OCI-LY1 (cell line): ENCODE measurements around the gene FRY.
"Not testable (repeated sequence)": the region's sequence is repeated elsewhere in the genome, so short reads cannot be mapped to it uniquely, and the experiment has no call there.

Experiments
- H2AFZ ChIP-seq: fragments of 200-600 bp; sonication (generic), shearing (Covaris generic); 2 replicates; pipeline ENCODE4 v1.6.0; 2014; ENCODE audit warnings: antibody characterized with exemption, mild to moderate bottlenecking, low read length
- H3F3A ChIP-seq: fragments of 200-600 bp; sonication (generic), shearing (Covaris generic); 2 replicates; pipeline ENCODE4 v1.6.0; 2014; ENCODE audit warnings: mild to moderate bottlenecking, antibody characterized with exemption, low read length, moderate library complexity; ENCODE audit not compliant: insufficient read depth
- H3K27ac ChIP-seq: fragments of 200-600 bp; sonication (generic); 2 replicates; pipeline ENCODE4 v1.5.1; 2014; ENCODE audit warnings: low read length, mixed run types, mild to moderate bottlenecking, low read depth; ENCODE audit not compliant: poor library complexity, severe bottlenecking
- H3K27me3 ChIP-seq: fragments of 200-600 bp; sonication (generic); 2 replicates; pipeline ENCODE4 v1.6.0; 2014; ENCODE audit warnings: antibody characterized with exemption, mild to moderate bottlenecking, low read length, moderate library complexity; ENCODE audit not compliant: insufficient read depth
- H3K36me3 ChIP-seq: fragments of 200-600 bp; sonication (generic); 2 replicates; pipeline ENCODE4 v1.6.1; 2014; ENCODE audit warnings: mild to moderate bottlenecking, antibody characterized with exemption, low read length, moderate library complexity, mixed read lengths; ENCODE audit not compliant: insufficient read depth
- H3K4me1 ChIP-seq: fragments of 200-600 bp; sonication (generic); 2 replicates; pipeline ENCODE4 v1.5.1; 2014; ENCODE audit warnings: mild to moderate bottlenecking, low read length, moderate library complexity; ENCODE audit not compliant: insufficient read depth, severe bottlenecking
- H3K4me2 ChIP-seq: fragments of 200-600 bp; sonication (generic), shearing (Covaris generic); 2 replicates; pipeline ENCODE4 v1.6.1; 2014; ENCODE audit warnings: low read length
- H3K4me3 ChIP-seq: fragments of 200-600 bp; sonication (generic); 2 replicates; pipeline ENCODE4 v1.5.1; 2014; ENCODE audit warnings: low read length, low read depth, mild to moderate bottlenecking, mixed read lengths; ENCODE audit not compliant: poor library complexity, severe bottlenecking
- H3K79me2 ChIP-seq: fragments of 200-600 bp; shearing (Covaris generic); 2 replicates; pipeline ENCODE4 v1.6.1; 2016; ENCODE audit warnings: mixed run types, low read length, mixed read lengths; ENCODE audit not compliant: insufficient read depth
- H3K9ac ChIP-seq: fragments of 200-600 bp; sonication (generic), shearing (Covaris generic); 2 replicates; pipeline ENCODE4 v1.6.1; 2014; ENCODE audit warnings: mild to moderate bottlenecking, low read length, mixed read lengths
- H3K9me2 ChIP-seq: fragments of 200-600 bp; sonication (generic), shearing (Covaris generic); 2 replicates; pipeline ENCODE4 v1.6.1; 2014; ENCODE audit warnings: low read depth, mild to moderate bottlenecking, low read length, mixed read lengths
- H3K9me3 ChIP-seq: fragments of 200-600 bp; shearing (Covaris generic); 2 replicates; pipeline ENCODE4 v1.6.1; 2014; ENCODE audit warnings: low read length, mixed read lengths
- H4K20me1 ChIP-seq: fragments of 200-600 bp; sonication (generic), shearing (Covaris generic); 2 replicates; pipeline ENCODE4 v1.6.0; 2016; ENCODE audit warnings: mild to moderate bottlenecking, low read length; ENCODE audit not compliant: insufficient read depth
- EZH2 ChIP-seq: fragments of 200-600 bp; sonication (generic), shearing (Covaris generic); IDR thresholded peaks from 2 replicates; pipeline ENCODE4 v1.8.0; 2017; ENCODE audit warnings: borderline replicate concordance, mixed run types, mild to moderate bottlenecking, antibody characterized with exemption, low read length, moderate library complexity, mixed read lengths
- TF ChIP-seq, protein P1 (sequence below): fragments of 200-600 bp; sonication (generic), shearing (Covaris generic); IDR thresholded peaks from 2 replicates; pipeline ENCODE4 v1.5.1; 2017; ENCODE audit warnings: mild to moderate bottlenecking, antibody characterized with exemption, low read length, moderate library complexity, mixed read lengths

FRY gene

DNA sequence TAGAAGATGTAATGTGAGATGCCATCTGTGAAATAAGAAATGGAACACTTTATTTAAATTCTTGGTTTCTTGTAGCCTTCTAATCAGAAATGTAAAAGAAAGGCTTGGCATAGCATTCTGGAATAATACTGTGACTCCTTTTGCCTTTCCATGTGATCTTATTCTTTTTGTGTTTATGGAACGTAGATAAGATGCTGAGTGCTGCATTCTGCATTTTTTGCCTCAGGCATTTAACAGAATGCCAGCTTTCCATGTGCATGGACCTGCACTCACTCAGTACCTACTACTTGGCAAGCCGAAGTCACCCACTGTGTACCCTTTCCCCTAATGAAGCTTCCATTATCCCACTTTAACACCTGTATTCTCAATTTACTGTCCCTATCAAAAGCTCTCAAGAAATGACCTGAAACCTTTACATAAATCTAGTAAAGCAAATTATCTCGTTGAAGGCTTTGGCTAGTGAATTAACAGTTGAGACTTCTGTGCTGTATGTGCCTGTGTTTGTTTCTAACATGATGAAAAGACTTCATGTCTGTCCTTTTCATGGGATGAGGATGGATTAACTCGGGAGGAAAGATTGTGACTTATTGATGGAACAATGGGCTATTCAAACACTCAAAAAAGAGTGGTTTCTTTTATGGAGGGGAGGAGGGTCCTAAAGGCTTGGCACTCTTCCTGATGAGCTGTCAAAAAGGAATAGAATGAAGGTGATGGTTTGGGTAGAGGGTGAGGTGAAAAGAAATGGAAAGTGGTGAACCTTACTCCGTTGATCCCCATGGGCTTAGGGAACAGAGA is 44.7 kb upstream of the FRY start:
- H3K9ac ChIP-seq: no peak overlapping the region
- no peaks in the 10 kb centered on the region for H3K9me2 ChIP-seq
- no peak overlapping the region for H3K27ac ChIP-seq
- no peaks in the 10 kb centered on the region for H3K27me3 ChIP-seq
- no peak overlapping the region for H2AFZ ChIP-seq
- H3K9me3 ChIP-seq: no peaks in the 10 kb centered on the region
- H4K20me1 ChIP-seq: no peaks in the 10 kb centered on the region
- TF ChIP-seq, protein P1, sequence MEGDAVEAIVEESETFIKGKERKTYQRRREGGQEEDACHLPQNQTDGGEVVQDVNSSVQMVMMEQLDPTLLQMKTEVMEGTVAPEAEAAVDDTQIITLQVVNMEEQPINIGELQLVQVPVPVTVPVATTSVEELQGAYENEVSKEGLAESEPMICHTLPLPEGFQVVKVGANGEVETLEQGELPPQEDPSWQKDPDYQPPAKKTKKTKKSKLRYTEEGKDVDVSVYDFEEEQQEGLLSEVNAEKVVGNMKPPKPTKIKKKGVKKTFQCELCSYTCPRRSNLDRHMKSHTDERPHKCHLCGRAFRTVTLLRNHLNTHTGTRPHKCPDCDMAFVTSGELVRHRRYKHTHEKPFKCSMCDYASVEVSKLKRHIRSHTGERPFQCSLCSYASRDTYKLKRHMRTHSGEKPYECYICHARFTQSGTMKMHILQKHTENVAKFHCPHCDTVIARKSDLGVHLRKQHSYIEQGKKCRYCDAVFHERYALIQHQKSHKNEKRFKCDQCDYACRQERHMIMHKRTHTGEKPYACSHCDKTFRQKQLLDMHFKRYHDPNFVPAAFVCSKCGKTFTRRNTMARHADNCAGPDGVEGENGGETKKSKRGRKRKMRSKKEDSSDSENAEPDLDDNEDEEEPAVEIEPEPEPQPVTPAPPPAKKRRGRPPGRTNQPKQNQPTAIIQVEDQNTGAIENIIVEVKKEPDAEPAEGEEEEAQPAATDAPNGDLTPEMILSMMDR: no peak
- no peak for TF ChIP-seq EZH2
- H3K36me3 ChIP-seq: no peaks in the 10 kb centered on the region
- H3K4me2 ChIP-seq: no peak overlapping the region
- H3K4me1 ChIP-seq: no peaks in the 10 kb centered on the region
- no peaks in the 10 kb centered on the region for H3K79me2 ChIP-seq
- H3F3A ChIP-seq: no peaks in the 10 kb centered on the region
- no peak overlapping the region for H3K4me3 ChIP-seq

DNA sequence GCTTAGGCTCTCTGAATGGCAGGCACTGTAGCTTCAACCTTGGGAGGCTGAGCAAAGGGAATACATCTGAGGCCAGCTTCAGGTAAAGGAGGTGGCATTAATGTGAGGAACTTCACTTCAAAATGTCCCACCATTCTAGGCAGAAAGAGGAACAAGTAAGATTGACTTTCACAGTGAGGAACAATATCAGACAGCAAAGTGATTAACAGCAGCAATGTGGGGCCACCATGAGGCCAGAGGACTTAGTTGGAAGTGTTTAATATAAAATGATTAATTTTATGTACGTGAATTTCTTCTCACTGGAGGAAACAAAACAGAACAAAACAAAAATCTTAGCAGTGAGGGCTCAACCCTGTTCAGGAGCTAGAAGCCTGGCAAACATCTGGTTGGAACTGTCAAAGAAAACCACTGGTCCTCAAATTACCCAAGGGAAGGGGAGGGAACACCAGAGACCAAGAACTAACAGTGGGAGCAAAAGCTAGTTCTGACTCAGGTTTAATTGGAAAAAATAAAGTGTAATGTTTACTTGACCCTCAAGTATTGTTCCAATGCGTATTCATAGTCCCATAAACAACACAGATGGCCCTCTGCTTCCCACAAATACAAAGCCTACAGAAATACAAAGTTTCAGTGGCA is 43.9 kb upstream of the FRY start:
- no peaks in the 10 kb centered on the region for H3K9me2 ChIP-seq
- no peaks in the 10 kb centered on the region for H3K9me3 ChIP-seq
- no peaks in the 10 kb centered on the region for H3K36me3 ChIP-seq
- no peak overlapping the region for H2AFZ ChIP-seq
- H3K4me1 ChIP-seq: no peaks in the 10 kb centered on the region
- TF ChIP-seq EZH2: no peak
- TF ChIP-seq, protein P1: no peak
- no peaks in the 10 kb centered on the region for H3F3A ChIP-seq
- H3K27ac ChIP-seq: no peak overlapping the region
- no peaks in the 10 kb centered on the region for H3K79me2 ChIP-seq
- H4K20me1 ChIP-seq: no peaks in the 10 kb centered on the region
- no peak overlapping the region for H3K9ac ChIP-seq
- no peaks in the 10 kb centered on the region for H3K27me3 ChIP-seq
- no peak overlapping the region for H3K4me2 ChIP-seq
- no peak overlapping the region for H3K4me3 ChIP-seq

DNA sequence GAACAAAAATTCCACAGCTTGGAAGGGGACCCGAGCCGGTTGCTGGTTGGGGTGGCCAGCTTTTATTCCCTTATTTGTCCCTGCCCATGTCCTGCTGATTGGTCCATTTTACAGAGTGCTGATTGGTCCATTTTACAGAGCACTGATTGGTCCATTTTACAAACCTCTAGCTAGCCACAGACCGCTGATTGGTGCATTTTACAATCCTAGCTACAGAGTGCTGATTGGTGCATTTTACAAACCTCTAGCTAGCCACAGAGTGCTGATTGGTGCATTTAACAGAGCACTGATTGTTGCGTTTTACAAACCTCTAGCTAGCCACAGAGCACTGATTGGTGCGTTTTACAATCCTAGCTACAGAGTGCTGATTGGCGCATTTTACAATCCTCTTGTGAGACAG is 37.2 kb upstream of the FRY start:
- not testable (repeated sequence) for H3K9me3 ChIP-seq, H3K36me3 ChIP-seq, H3K4me1 ChIP-seq, H2AFZ ChIP-seq, H3K27me3 ChIP-seq, H4K20me1 ChIP-seq, H3K4me2 ChIP-seq, H3K27ac ChIP-seq, H3K4me3 ChIP-seq, H3K9me2 ChIP-seq, H3K9ac ChIP-seq, H3K79me2 ChIP-seq, H3F3A ChIP-seq
